Kidney (tissue), 14 donors: ENCODE data around the gene MRTFA. TPM values are rescaled to one million over a fixed set of nuclear protein-coding genes. Genes with fewer than 3 reads are reported as not detected.

Source experiments
- DNase-seq, 5 donors: peaks; one replicate each; pipeline ENCODE4 v3.0.0-alpha.2; 2013 to 2020
- FAIRE-seq: peaks from 2 replicates; lab custom pipeline; 2012; peaks lifted over from hg19 to GRCh38; lab: Jason Lieb, UNC
- H3K27ac ChIP-seq, 2 donors: one replicate each; pipeline ENCODE4 v1.7.0; 2013; ENCODE audit warnings: low read depth in 2 of 2, low read length in 2 of 2, inconsistent platforms in 1 of 2
- H3K27me3 ChIP-seq: one replicate; pipeline ENCODE4 v1.7.1; 2013; ENCODE audit warnings: low read length, inconsistent platforms; ENCODE audit not compliant: control insufficient read depth, insufficient read depth
- H3K36me3 ChIP-seq, 3 donors: one replicate each; pipeline versions ENCODE4 v1.7.0 to v1.7.1; 2013; ENCODE audit warnings: low read length in 3 of 3, control low read depth in 1 of 3, inconsistent platforms in 1 of 3; ENCODE audit not compliant: insufficient read depth in 3 of 3, control insufficient read depth in 2 of 3
- H3K4me1 ChIP-seq, 3 donors: one replicate each; pipeline versions ENCODE4 v1.7.0 to v1.7.1; 2013; ENCODE audit warnings: low read length in 3 of 3, inconsistent platforms in 1 of 3, low read depth in 1 of 3; ENCODE audit not compliant: control insufficient read depth in 2 of 3, insufficient read depth in 2 of 3
- H3K4me3 ChIP-seq, 3 donors: one replicate each; pipeline versions ENCODE4 v1.7.0 to v1.8.1; 2013; ENCODE audit warnings: low read length in 3 of 3, control low read depth in 1 of 3, inconsistent platforms in 1 of 3
- H3K9ac ChIP-seq, 3 donors: one replicate each; pipeline versions ENCODE4 v1.7.0 to v1.7.1; 2013; ENCODE audit warnings: low read length in 3 of 3, control low read depth in 1 of 3, inconsistent platforms in 1 of 3
- H3K9me3 ChIP-seq, 3 donors: one replicate each; pipeline versions ENCODE4 v1.7.0 to v1.7.1; 2013; ENCODE audit warnings: low read length in 3 of 3, control low read depth in 1 of 3, inconsistent platforms in 1 of 3; ENCODE audit not compliant: control insufficient read depth in 2 of 3, insufficient read depth in 1 of 3
- intact Hi-C: fragments of 100-400 bp; cut with DNase I; formaldehyde crosslinking; loops from one replicate; pipeline ENCODE4 v1.11.1; 2022
- polyA plus RNA-seq: library from polyadenylated mRNA; stranded (reverse); fragments of 350-450 nt; fragmentation: Illumina TruSeq; extraction: RNeasy Lipid Tissue Mini Kit (QIAGEN cat#74804); gene quantifications from one replicate; pipeline ENCODE4 v1.2.3, GENCODE V29; 2014; ENCODE audit warnings: low read depth, low replicate concordance; ENCODE audit not compliant: insufficient read depth
- total RNA-seq: library from RNA; stranded (reverse); fragmentation: NEBNext Ultra II Directional; extraction: Animal tissue kit (Norgen Biotek cat#: 25700); gene quantifications from one replicate; pipeline ENCODE4 v1.2.1, GENCODE V29; 2021
- TF ChIP-seq, protein P1 (sequence below): IDR thresholded peaks from 3 replicates; pipeline ENCODE4 v1.5.1; 2012; ENCODE audit warnings: mild to moderate bottlenecking, moderate library complexity, borderline replicate concordance; ENCODE audit not compliant: insufficient read depth; ENCODE audit errors: extremely low read depth
- donor health status: control.
- donor health status: control.
- donor health status: control.
- donor health status: control.
- donor health status: control.
- donor health status: DM: yes; HTN: yes; CAD: no.
- donor health status: Normal renal cell carcinoma (clear cell type).

The MRTFA gene
- total and polyA plus RNA-seq, 2 donors from 2014 or later: 12.5 to 59.9 TPM

DNA sequence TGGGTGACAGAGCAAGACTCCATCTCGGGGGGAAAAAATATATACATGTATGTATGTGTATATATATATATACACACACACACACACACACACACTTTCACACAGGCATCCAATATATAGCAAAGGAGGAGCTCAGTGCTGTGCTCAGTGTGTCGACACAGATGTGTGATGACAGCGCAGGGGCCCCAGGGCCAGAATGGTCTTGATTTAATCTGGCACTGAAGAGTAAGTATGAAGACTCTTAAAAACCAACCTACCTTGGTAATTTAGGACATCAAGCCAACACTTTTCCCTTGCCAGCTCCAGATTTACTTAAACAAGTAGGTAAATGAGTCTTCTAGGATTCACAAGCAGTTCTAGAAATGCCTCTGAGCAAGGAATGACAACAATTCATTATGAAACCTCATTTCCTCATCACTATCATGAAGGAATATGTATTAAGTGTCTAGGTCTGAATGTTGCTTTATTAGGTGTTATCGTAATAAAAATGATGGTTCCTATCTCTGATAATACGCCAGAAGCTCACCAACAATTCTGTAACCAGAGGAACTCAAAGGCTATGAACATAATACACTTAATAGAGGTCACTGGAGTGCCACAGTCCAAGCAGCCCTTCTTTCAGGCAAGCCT lies 194.6 kb downstream of the MRTFA start:
- FAIRE-seq (no peak), DNase-seq (no peak)
- H3K27me3 ChIP-seq: no peaks in the 10 kb centered on the region
- H3K4me3 ChIP-seq: no peak overlapping the region
- no peaks in the 10 kb centered on the region for H3K36me3 ChIP-seq
- no peak overlapping the region for H3K9ac ChIP-seq
- no peaks in the 10 kb centered on the region for H3K9me3 ChIP-seq
- TF ChIP-seq, protein P1, sequence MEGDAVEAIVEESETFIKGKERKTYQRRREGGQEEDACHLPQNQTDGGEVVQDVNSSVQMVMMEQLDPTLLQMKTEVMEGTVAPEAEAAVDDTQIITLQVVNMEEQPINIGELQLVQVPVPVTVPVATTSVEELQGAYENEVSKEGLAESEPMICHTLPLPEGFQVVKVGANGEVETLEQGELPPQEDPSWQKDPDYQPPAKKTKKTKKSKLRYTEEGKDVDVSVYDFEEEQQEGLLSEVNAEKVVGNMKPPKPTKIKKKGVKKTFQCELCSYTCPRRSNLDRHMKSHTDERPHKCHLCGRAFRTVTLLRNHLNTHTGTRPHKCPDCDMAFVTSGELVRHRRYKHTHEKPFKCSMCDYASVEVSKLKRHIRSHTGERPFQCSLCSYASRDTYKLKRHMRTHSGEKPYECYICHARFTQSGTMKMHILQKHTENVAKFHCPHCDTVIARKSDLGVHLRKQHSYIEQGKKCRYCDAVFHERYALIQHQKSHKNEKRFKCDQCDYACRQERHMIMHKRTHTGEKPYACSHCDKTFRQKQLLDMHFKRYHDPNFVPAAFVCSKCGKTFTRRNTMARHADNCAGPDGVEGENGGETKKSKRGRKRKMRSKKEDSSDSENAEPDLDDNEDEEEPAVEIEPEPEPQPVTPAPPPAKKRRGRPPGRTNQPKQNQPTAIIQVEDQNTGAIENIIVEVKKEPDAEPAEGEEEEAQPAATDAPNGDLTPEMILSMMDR: no peak
- H3K27ac ChIP-seq: no peak overlapping the region
- peaks cover 0 to 4% (median 0%) of the 10 kb centered on the region in 3 donors for H3K4me1 ChIP-seq
- intact Hi-C loops: no loop called here

- FAIRE-seq (peak; percentile 74), DNase-seq (peak in 2 of 5 donors; percentile 71 to 78)
- Histone ChIP-seq H3K36me3 (no peaks in the 10 kb centered on the region), H3K9ac (no peak overlapping the region), H3K4me1 (peaks cover 0 to 4% (median 0%) of the 10 kb centered on the region in 3 donors), H3K4me3 (no peak overlapping the region), H3K27me3 (no peaks in the 10 kb centered on the region), H3K27ac (no peak overlapping the region), H3K9me3 (no peaks in the 10 kb centered on the region)
- intact Hi-C loops: loop anchor here (5.0 kb wide), 1 partner anchor 211 kb away; no protein-coding TSS in a partner anchor
- TF ChIP-seq, protein P1: peak; percentile 55
These were observed 199.8 kb downstream of the MRTFA start for GRCh38 chr22:40436505-40437431.

DNA sequence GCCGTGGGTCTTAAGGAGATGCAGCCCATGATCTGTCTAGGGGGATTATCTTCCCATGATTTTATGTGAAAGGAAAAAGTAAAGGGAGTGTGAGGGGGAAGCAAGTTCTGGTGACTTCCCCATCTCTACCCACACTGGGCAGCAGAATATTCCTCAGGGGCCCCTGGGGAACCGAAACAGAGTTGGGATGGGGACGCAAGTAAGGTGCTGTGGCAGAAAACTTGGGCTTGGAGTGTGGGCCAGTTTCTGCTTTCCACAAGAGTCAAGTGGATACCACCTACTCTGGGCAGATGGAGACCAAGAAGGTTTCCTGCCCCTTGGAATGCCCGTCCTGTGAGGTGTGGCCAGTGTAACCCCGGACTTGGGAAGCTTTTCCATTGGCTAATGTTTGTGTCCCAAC lies 201.8 kb downstream of the MRTFA start:
- H3K27me3 ChIP-seq: no peaks in the 10 kb centered on the region
- H3K9me3 ChIP-seq: no peaks in the 10 kb centered on the region
- no peak overlapping the region for H3K4me3 ChIP-seq
- no peak overlapping the region for H3K9ac ChIP-seq
- DNase-seq (no peak), FAIRE-seq (no peak)
- peaks cover 0 to 4% (median 0%) of the 10 kb centered on the region in 3 donors for H3K4me1 ChIP-seq
- TF ChIP-seq, protein P1: no peak
- peaks cover 0 to 6% (median 5%) of the 10 kb centered on the region in 3 donors for H3K36me3 ChIP-seq
- intact Hi-C loops: loop anchor here (5.0 kb wide), 1 partner anchor 213 kb away; no protein-coding TSS in a partner anchor
- H3K27ac ChIP-seq: no peak overlapping the region
